Heart right ventricle (tissue), 16 donors: ENCODE results near the gene S100A12. TPM values are rescaled to one million over a fixed set of nuclear protein-coding genes. Genes with fewer than 3 reads are reported as not detected.
A peak's percentile ranks its signal among the peaks of the same experiment; 100 is the strongest.

Experiments used
- ATAC-seq, 8 donors: fragments of 200-7000 bp; cut with Tn5 transposase; one replicate each; pipeline ENCODE4 v1.9.1; 2020; ENCODE audit warnings: mild to moderate bottlenecking in 8 of 8, moderate library complexity in 8 of 8, moderate number of reproducible peaks in 1 of 8
- DNase-seq, 2 donors: peaks; one replicate each; pipeline ENCODE4 v3.0.0-alpha.2; 2020
- H3K27ac ChIP-seq, 10 donors: fragments of 200-600 bp; sonication (generic) in 2 of 10; one replicate each; pipeline versions ENCODE4 v1.5.0 to v1.8.0; 2020 to 2022; ENCODE audit warnings: mild to moderate bottlenecking in 3 of 10
- H3K27me3 ChIP-seq, 7 donors: fragments of 200-600 bp; one replicate each; pipeline ENCODE4 v1.8.0; 2021 to 2022; ENCODE audit warnings: mild to moderate bottlenecking in 2 of 7
- H3K36me3 ChIP-seq, 9 donors: fragments of 200-600 bp; sonication (generic) in 1 of 9; one replicate each; pipeline versions ENCODE4 v1.5.0 to v1.8.0; 2020 to 2022; ENCODE audit warnings: mild to moderate bottlenecking in 2 of 9
- H3K4me1 ChIP-seq, 9 donors: fragments of 200-600 bp; sonication (generic) in 1 of 9; one replicate each; pipeline versions ENCODE4 v1.5.0 to v1.8.0; 2020 to 2022; ENCODE audit warnings: mild to moderate bottlenecking in 4 of 9
- H3K4me3 ChIP-seq, 10 donors: fragments of 200-600 bp; sonication (generic) in 2 of 10; one replicate each; pipeline versions ENCODE4 v1.5.0 to v1.8.0; 2020 to 2022; ENCODE audit warnings: mild to moderate bottlenecking in 7 of 10, moderate library complexity in 2 of 10
- H3K9me3 ChIP-seq, 11 donors: fragments of 200-600 bp in 10 of 11; sonication (generic) in 2 of 11; one replicate each; pipeline versions ENCODE4 v1.5.0 to v1.8.0; 2013 to 2022; ENCODE audit warnings: mild to moderate bottlenecking in 2 of 11, control low read depth in 1 of 11, moderate library complexity in 1 of 11
- WGBS, 2 donors: extraction: QIAGEN DNeasy Blood & Tissue Kit; methylation state at CpG; one replicate each; pipeline ENCODE4 v1.1.7; 2013; ENCODE audit warnings: inconsistent platforms in 1 of 2; 5-methylcytosine and 5-hydroxymethylcytosine counted together
- intact Hi-C, 10 donors: fragments of 100-400 bp; cut with DNase I; formaldehyde crosslinking; loops; one replicate each; pipeline versions ENCODE4 v1.11.1 to v1.14.2; 2022
- polyA plus RNA-seq, 2 donors: library from polyadenylated mRNA; stranded (reverse); fragments of 200-250 nt; gene quantifications; one replicate each; pipeline ENCODE4 v1.2.3, GENCODE V29; 2013
- total RNA-seq, 10 donors: library from RNA; stranded (reverse); fragmentation: NEBNext Ultra II Directional in 3 of 10; extraction: Animal tissue kit (Norgen Biotek cat#: 25700) in 3 of 10; gene quantifications; one replicate each; pipeline versions ENCODE4 v1.2.1 to v1.2.4, GENCODE V29; 2021 to 2023
- TF ChIP-seq, protein P1 (sequence below), 9 donors: fragments of 200-600 bp; sonication (generic) in 2 of 9; IDR thresholded peaks; one replicate each; pipeline versions ENCODE4 v1.5.0 to v1.8.0; 2021 to 2022; ENCODE audit warnings: antibody characterized with exemption in 9 of 9, mild to moderate bottlenecking in 5 of 9, moderate library complexity in 1 of 9
- donor health status: Arrhythmogenic right ventricular cardiomyopathy.
- donor health status: ischemic (EF 13 %, LVEDD 7.1; RV severe dilation, severe dysfunction).
- donor health status: healthy with polysubstance abuse.
- donor health status: DM: no; HTN: yes; CAD: no.
- donor health status: DM: no; HTN: no; CAD: no.
- donor health status: ischemic (EF 25% LVEDD 6.9; RV normal size, moderate dysfunction).
- donor health status: ischemic (EF 25% LVEDD 5.7; RV mildly dilated, moderate dysfunction).
- donor health status: healthy.
- donor health status: DM: yes; HTN: yes; CAD: no.
- donor health status: Ischemic cardiomyopathy.
- donor health status: ischemic (EF 35%, LVEDD 5.7; RV mildly dilated, moderate dysfunction).
- donor health status: nonischemic (EF 11% LVEDD 7.7; RV severe dilation, severe dysfunction).
- donor health status: DM: yes; HTN: yes; CAD: no.
- donor health status: PGD.
- donor health status: ischemic (EF 29% LVEDD 5.4; RV normal size, mild dysfunction).
- donor health status: nonischemic (EF 23%, LVEDD 6.1; RV moderate dilation, normal function).

The S100A12 gene
- total and polyA plus RNA-seq, 12 donors = 0.49 to 12.9 (median 4.1) TPM; not detected in 1

DNA sequence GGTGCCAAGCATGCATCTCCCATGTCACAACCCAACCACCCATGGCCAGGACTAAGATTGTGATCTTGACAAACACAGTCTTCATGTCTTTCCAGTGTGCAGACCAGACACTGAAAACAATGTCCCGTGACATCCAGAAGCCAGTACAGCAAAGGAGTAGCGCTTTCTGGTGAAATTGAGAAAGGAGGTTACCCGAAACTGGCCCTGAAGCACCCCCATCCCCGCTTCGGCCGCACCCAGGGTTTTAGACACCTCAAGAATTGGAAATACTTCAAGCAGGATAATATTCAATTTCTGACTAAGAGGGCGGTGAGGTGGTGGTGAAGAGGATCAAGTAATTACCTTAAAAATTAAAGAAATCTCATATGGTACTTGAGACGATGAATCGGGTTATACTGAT is 26.0 kb upstream of the S100A12 start:
- no peak overlapping the region for H3K4me3 ChIP-seq
- TF ChIP-seq, protein P1, sequence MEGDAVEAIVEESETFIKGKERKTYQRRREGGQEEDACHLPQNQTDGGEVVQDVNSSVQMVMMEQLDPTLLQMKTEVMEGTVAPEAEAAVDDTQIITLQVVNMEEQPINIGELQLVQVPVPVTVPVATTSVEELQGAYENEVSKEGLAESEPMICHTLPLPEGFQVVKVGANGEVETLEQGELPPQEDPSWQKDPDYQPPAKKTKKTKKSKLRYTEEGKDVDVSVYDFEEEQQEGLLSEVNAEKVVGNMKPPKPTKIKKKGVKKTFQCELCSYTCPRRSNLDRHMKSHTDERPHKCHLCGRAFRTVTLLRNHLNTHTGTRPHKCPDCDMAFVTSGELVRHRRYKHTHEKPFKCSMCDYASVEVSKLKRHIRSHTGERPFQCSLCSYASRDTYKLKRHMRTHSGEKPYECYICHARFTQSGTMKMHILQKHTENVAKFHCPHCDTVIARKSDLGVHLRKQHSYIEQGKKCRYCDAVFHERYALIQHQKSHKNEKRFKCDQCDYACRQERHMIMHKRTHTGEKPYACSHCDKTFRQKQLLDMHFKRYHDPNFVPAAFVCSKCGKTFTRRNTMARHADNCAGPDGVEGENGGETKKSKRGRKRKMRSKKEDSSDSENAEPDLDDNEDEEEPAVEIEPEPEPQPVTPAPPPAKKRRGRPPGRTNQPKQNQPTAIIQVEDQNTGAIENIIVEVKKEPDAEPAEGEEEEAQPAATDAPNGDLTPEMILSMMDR (IDR thresholded peaks at IDR 0.05) = no peak
- intact Hi-C loops = no loop called here
- ATAC-seq = no peak
- H3K4me1 ChIP-seq = peaks cover 0 to 6% (median 0%) of the 10 kb centered on the region in 9 donors
- H3K27ac ChIP-seq = no peak overlapping the region
- DNase-seq = no peak
- WGBS, 2 donors = 87% methylated on average over 9 of the region's 9 CpGs
- no peaks in the 10 kb centered on the region for H3K36me3 ChIP-seq
- peaks cover 0 to 27% (median 7%) of the 10 kb centered on the region in 7 donors for H3K27me3 ChIP-seq
- no peaks in the 10 kb centered on the region for H3K9me3 ChIP-seq

DNA sequence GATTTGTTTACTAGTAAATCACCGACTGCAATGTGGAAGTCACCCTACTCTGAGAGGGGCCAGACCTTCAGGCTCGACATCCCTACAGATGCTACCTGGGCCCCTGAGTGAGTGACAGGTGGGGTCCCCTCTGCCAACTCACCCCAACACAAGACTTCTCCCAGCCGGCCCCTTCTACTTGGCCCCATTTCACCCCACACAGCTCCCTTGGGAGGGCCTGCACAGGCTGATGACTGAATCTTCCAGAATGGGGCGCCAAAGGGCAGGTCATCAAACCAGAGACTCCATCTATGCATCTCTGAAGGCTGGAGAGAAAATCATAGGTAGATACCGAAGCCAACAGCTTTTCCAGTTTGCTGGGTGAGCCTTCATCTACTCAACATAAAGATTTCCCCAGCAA is 24.8 kb upstream of the S100A12 start:
- DNase-seq (no peak), ATAC-seq (no peak)
- no peak overlapping the region for H3K4me3 ChIP-seq
- 62 to 70% methylated on average over 5 of the region's 5 CpGs for WGBS, 2 donors
- no peaks in the 10 kb centered on the region for H3K36me3 ChIP-seq
- H3K4me1 ChIP-seq = peaks cover 0 to 7% (median 0%) of the 10 kb centered on the region in 9 donors
- H3K27ac ChIP-seq = no peak overlapping the region
- TF ChIP-seq, protein P1 (IDR thresholded peaks at IDR 0.05) = peak in 1 of 9 donors; percentile 9
- intact Hi-C loops = no loop called here
- H3K9me3 ChIP-seq = no peaks in the 10 kb centered on the region
- H3K27me3 ChIP-seq = peaks cover 0 to 24% (median 5%) of the 10 kb centered on the region in 7 donors

DNA sequence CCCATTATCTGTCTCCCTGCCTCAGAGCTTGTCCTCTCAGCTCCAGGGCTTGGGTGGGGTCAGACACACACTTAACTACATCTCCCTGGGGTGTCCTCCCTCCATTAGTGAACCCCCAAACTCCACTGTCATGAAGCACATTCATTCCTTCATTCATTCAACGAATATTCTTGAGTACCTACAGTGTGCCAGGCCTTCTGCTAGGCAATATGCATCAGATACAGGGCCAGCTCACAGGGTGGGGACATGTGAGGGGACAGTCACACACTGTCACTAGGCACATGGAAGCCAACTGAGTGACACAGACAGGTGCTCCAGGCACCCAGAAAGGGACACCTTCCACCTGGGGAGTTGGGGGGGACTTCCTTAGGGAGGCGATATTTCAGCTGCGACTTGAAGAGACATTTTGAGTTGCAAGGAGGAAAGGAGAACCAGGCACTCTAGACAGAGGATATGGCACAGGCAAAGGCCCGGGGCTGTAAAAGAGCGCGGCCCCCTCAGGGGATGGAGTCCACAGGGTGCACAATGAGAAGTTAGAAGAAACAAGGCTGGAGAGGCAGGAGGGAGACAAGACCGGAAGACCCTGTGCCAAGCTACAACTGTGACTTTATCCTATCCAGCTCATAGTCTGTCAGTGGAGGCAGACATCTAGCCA is 24.1 kb upstream of the S100A12 start:
- Histone ChIP-seq H3K9me3 (no peaks in the 10 kb centered on the region), H3K27ac (no peak overlapping the region), H3K36me3 (no peaks in the 10 kb centered on the region), H3K4me1 (peaks cover 0 to 12% (median 0%) of the 10 kb centered on the region in 9 donors), H3K4me3 (no peak overlapping the region), H3K27me3 (peaks cover 0 to 24% (median 5%) of the 10 kb centered on the region in 7 donors)
- DNase-seq (no peak), ATAC-seq (no peak)
- intact Hi-C loops = no loop called here
- TF ChIP-seq, protein P1 (IDR thresholded peaks at IDR 0.05) = no peak
- 88 to 92% methylated on average over 7 of the region's 7 CpGs for WGBS, 2 donors

DNA sequence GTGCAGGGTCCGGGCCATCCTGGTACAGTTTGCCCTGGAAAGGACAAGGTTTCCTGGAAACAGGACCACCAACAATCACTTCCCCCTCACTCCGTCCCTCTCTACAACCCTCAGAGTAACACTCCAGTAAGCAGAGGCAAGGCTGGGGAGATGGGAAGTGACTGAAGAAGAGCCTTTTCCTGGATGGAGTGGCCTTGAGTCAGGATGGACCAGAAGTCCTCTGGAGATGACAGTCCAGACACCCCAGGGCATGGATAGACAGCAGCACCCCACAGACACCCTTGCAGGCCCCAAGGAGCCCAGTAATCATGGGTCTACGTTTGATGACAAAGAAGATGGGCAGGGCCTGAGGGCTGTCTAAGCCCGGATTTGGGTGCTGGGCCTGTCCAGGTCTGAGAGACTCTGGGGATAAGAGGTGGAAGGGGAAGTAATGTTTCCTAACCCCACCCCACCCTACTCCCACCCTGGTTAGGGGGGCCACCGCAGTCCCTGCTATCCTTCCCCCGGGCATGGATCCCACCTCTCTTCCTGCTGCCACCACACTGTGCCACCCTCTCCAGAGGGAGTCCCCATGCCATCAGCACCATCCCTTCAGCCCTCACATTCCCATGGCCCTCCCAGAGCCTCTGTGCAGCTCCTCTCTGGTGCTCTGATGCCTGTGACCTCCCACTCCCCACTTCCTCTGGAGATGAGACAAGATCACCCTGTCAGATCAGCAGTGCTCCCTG is 22.7 kb upstream of the S100A12 start:
- TF ChIP-seq, protein P1 (IDR thresholded peaks at IDR 0.05) = no peak
- 77 to 83% methylated on average over 6 of the region's 6 CpGs for WGBS, 2 donors

More for the DNA sequence above, 22.7 kb upstream of the S100A12 start:
- Histone ChIP-seq H3K9me3 (no peaks in the 10 kb centered on the region), H3K27me3 (peaks cover 0 to 24% (median 4%) of the 10 kb centered on the region in 7 donors), H3K4me1 (peaks cover 0 to 7% (median 0%) of the 10 kb centered on the region in 9 donors), H3K27ac (no peak overlapping the region), H3K4me3 (no peak overlapping the region), H3K36me3 (no peaks in the 10 kb centered on the region)
- DNase-seq (no peak), ATAC-seq (no peak)
- intact Hi-C loops = no loop called here
